Natural killer cell (primary cell): ENCODE results near the gene IL22RA1. TPM values are rescaled to one million over a fixed set of nuclear protein-coding genes. Genes with fewer than 3 reads are reported as not detected.

Experiments
- ATAC-seq, 3 donors: fragments of 150-1000 bp in 2 of 3; fragments of 200-7000 bp in 1 of 3; cut with Tn5 transposase; 1 replicate in 1 of 3; 2 replicates in 2 of 3; pipeline ENCODE4 v1.10.0; 2021; ENCODE audit warnings: mild to moderate bottlenecking in 2 of 3, moderate library complexity in 2 of 3
- DNase-seq, 2 donors: peaks; one replicate each; pipeline versions ENCODE4 v3.0.0 to v3.0.0-alpha.2; 2013 to 2021; ENCODE audit warnings: mixed read lengths in 1 of 2
- H3K27ac ChIP-seq: one replicate; pipeline ENCODE4 v1.5.1; 2013; ENCODE audit warnings: mild to moderate bottlenecking, low read length
- H3K27me3 ChIP-seq: one replicate; pipeline ENCODE4 v1.6.1; 2013; ENCODE audit warnings: low read length; ENCODE audit not compliant: control insufficient read depth, insufficient read depth
- H3K36me3 ChIP-seq: one replicate; pipeline ENCODE4 v1.6.1; 2013; ENCODE audit warnings: low read length; ENCODE audit not compliant: control insufficient read depth, insufficient read depth
- H3K4me1 ChIP-seq: one replicate; pipeline ENCODE4 v1.6.1; 2013; ENCODE audit warnings: low read length; ENCODE audit not compliant: control insufficient read depth, insufficient read depth
- H3K4me3 ChIP-seq: one replicate; pipeline ENCODE4 v1.5.1; 2013; ENCODE audit warnings: low read length
- H3K9me3 ChIP-seq: one replicate; pipeline ENCODE4 v1.6.1; 2013; ENCODE audit warnings: low read length; ENCODE audit not compliant: control insufficient read depth, insufficient read depth
- H3K27ac Mint-ChIP-seq, 2 donors: one replicate each; pipeline ENCODE4 v1.8.0; 2022; ENCODE audit warnings: mild to moderate bottlenecking in 2 of 2, mixed read lengths in 2 of 2, moderate library complexity in 1 of 2
- H3K27me3 Mint-ChIP-seq, 2 donors: one replicate each; pipeline ENCODE4 v1.8.0; 2022; ENCODE audit warnings: low read depth in 2 of 2, mixed read lengths in 2 of 2
- H3K36me3 Mint-ChIP-seq: one replicate; pipeline ENCODE4 v1.8.0; 2022; ENCODE audit warnings: mixed read lengths
- H3K4me1 Mint-ChIP-seq, 2 donors: one replicate each; pipeline ENCODE4 v1.8.0; 2022; ENCODE audit warnings: mixed read lengths in 2 of 2
- H3K4me3 Mint-ChIP-seq: one replicate; pipeline ENCODE4 v1.8.0; 2022; ENCODE audit warnings: mild to moderate bottlenecking, moderate library complexity, mixed read lengths
- H3K9me3 Mint-ChIP-seq, 2 donors: one replicate each; pipeline ENCODE4 v1.8.0; 2022; ENCODE audit warnings: mixed read lengths in 2 of 2
- WGBS: methylation state at CpG from one replicate; pipeline ENCODE4 v1.1.7; 2013; ENCODE audit warnings: missing lambda C conversion rate; ENCODE audit not compliant: insufficient coverage; 5-methylcytosine and 5-hydroxymethylcytosine counted together
- intact Hi-C: fragments of 100-400 bp; cut with micrococcal nuclease; formaldehyde crosslinking; loops from one replicate; pipeline ENCODE4 v1.14.2; 2022
- total RNA-seq, 4 donors: library from RNA; stranded (reverse); fragments of 120-200 nt in 1 of 4; gene quantifications; one replicate each; pipeline versions ENCODE4 v1.2.3 to v1.2.4, GENCODE V29; 2013 to 2022
- TF ChIP-seq, protein P1 (sequence below): fragments of 200-600 bp; IDR thresholded peaks from one replicate; pipeline ENCODE4 v1.8.0; 2022; ENCODE audit warnings: antibody characterized with exemption

Gene IL22RA1
- total RNA-seq, 3 donors from 2014 or later (not counting 1 experiment from before 2014, with no cell fraction given) = not detected

DNA sequence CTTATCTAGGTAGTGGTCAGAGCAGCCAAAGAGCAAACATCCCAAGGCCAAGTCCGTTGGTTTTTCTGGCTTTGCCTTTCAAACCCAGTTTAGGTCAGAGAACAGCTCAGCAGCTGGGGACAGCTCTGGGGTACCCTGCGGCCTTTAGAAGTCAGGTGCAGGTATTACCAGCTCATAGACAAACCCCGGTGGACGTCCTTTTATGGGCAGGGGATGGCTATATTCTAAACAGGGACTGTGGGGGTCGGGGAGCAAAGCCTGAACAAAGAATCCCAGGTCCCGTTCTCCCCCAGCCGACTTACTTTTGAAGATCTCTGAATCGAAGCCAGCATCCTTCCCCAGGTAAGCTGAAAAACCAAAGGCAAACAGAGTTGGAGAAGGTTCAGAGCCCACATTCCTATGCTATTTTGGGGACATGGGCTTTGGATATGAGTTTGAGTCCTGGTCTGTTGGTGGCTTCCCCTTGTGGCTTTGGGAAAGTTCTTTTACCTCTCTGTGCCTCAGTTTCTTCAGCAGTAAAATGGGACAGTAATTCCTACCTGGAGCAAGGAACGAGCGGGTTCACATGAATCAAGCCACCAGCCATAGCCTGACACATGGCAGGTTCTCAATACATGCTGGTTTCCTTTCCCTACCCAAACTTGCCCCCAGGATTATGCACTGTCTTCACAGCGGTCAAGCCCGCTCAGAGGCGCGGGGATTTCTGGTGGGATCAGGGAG lies 47.6 kb downstream of the IL22RA1 start:
- Mint-ChIP-seq H3K27me3 (peaks cover 6 to 7% of the 10 kb centered on the region in 2 donors), H3K4me1 (peaks cover 0 to 4% of the 10 kb centered on the region in 2 donors), H3K27ac (no peak overlapping the region), H3K4me3 (no peak overlapping the region), H3K9me3 (no peaks in the 10 kb centered on the region), H3K36me3 (no peaks in the 10 kb centered on the region)
- H3K4me3 ChIP-seq = no peak overlapping the region
- WGBS = 71% methylated on average over 12 of the region's 14 CpGs
- no peaks in the 10 kb centered on the region for H3K27me3 ChIP-seq
- intact Hi-C loops = no loop called here
- DNase-seq = no peak
- no peaks in the 10 kb centered on the region for H3K36me3 ChIP-seq
- ATAC-seq = no peak
- H3K9me3 ChIP-seq = no peaks in the 10 kb centered on the region
- TF ChIP-seq, protein P1, sequence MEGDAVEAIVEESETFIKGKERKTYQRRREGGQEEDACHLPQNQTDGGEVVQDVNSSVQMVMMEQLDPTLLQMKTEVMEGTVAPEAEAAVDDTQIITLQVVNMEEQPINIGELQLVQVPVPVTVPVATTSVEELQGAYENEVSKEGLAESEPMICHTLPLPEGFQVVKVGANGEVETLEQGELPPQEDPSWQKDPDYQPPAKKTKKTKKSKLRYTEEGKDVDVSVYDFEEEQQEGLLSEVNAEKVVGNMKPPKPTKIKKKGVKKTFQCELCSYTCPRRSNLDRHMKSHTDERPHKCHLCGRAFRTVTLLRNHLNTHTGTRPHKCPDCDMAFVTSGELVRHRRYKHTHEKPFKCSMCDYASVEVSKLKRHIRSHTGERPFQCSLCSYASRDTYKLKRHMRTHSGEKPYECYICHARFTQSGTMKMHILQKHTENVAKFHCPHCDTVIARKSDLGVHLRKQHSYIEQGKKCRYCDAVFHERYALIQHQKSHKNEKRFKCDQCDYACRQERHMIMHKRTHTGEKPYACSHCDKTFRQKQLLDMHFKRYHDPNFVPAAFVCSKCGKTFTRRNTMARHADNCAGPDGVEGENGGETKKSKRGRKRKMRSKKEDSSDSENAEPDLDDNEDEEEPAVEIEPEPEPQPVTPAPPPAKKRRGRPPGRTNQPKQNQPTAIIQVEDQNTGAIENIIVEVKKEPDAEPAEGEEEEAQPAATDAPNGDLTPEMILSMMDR = no peak
- H3K27ac ChIP-seq = no peak overlapping the region
- no peaks in the 10 kb centered on the region for H3K4me1 ChIP-seq

DNA sequence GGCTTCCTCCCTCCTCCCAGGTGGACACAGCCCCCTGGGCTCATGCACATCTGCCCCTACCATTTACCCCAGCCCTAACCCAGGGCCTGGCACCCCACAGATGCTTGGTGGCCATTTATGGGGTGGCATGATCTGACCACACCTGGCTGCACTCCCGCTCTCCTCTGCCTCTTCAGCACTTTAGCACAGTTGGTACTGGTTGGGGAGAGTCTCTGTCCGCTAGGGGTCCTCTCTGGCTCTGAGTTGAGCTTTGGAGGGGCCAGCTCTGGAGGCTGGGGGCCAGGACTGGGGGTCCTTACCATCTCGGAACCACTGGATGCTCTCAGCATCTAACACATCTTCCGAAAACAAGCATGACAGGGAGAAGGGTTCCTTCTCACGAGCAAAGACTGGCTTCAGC lies 48.4 kb downstream of the IL22RA1 start:
- no peak overlapping the region for H3K27ac ChIP-seq
- Mint-ChIP-seq H3K27me3 (peaks cover 6 to 7% of the 10 kb centered on the region in 2 donors), H3K4me3 (no peak overlapping the region), H3K4me1 (peaks cover 0 to 4% of the 10 kb centered on the region in 2 donors), H3K36me3 (no peaks in the 10 kb centered on the region), H3K9me3 (no peaks in the 10 kb centered on the region), H3K27ac (no peak overlapping the region)
- H3K9me3 ChIP-seq = no peaks in the 10 kb centered on the region
- no peak overlapping the region for H3K4me3 ChIP-seq
- no peaks in the 10 kb centered on the region for H3K36me3 ChIP-seq
- 84% methylated on average over 5 of the region's 5 CpGs for WGBS
- intact Hi-C loops = no loop called here
- H3K27me3 ChIP-seq = no peaks in the 10 kb centered on the region
- ATAC-seq = no peak
- H3K4me1 ChIP-seq = no peaks in the 10 kb centered on the region
- TF ChIP-seq, protein P1 = no peak
- DNase-seq = no peak

DNA sequence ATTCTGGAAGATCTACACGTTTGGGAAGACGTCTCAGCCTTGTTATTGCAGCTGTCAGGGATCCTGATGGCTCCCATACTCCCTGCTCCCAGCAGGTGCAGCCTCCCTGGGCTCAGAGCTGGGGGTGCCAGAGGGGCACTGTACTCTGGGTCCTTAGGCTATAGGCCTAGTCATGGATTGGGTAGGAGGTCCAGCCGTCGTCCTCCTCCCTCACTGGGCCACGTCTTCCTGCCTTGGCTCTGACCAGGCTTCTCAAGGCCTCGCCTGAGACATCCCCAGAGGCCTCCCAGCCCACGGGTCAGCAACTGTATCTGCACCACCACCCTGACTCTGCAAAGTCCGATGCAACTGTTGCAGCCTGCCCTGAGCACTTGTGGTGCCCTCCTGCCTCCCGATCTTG lies 49.2 kb downstream of the IL22RA1 start:
- Histone ChIP-seq H3K9me3 (no peaks in the 10 kb centered on the region), H3K4me1 (no peaks in the 10 kb centered on the region), H3K27me3 (no peaks in the 10 kb centered on the region), H3K4me3 (no peak overlapping the region), H3K27ac (no peak overlapping the region), H3K36me3 (no peaks in the 10 kb centered on the region)
- Mint-ChIP-seq H3K27me3 (peaks cover 6 to 7% of the 10 kb centered on the region in 2 donors), H3K36me3 (no peaks in the 10 kb centered on the region), H3K9me3 (no peaks in the 10 kb centered on the region), H3K27ac (no peak overlapping the region), H3K4me1 (peaks cover 0 to 4% of the 10 kb centered on the region in 2 donors), H3K4me3 (no peak overlapping the region)
- TF ChIP-seq, protein P1 = no peak
- DNase-seq (no peak), ATAC-seq (no peak)
- WGBS = 75% methylated on average over 9 of the region's 9 CpGs
- intact Hi-C loops = no loop called here

DNA sequence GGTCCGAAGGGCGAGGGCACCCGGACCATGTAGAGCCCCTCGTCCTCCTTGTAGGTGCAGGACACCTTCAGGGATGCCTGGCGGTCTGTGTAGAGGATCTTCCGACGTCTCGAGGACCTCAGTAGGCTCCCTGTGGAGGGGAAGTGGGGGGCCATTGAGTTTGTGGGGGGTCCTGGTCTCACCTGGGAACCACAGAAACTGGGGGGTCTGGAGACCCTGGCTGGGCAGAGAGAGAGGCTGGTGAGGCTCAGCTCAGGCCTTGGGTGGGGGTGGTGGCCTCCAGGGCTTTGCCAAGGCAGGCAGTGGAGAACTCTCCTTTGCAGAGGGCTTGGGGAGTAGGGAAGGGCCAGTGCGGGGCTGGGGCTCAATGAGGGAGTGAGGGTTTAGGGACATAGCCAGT lies 50.0 kb downstream of the IL22RA1 start:
- 85% methylated on average over 9 of the region's 9 CpGs for WGBS
- ATAC-seq = no peak
- Mint-ChIP-seq H3K4me1 (peaks cover 0 to 4% of the 10 kb centered on the region in 2 donors), H3K27me3 (peaks cover 6 to 7% of the 10 kb centered on the region in 2 donors), H3K9me3 (no peaks in the 10 kb centered on the region), H3K4me3 (no peak overlapping the region), H3K27ac (no peak overlapping the region), H3K36me3 (no peaks in the 10 kb centered on the region)
- Histone ChIP-seq H3K36me3 (no peaks in the 10 kb centered on the region), H3K27me3 (no peaks in the 10 kb centered on the region), H3K27ac (no peak overlapping the region), H3K9me3 (no peaks in the 10 kb centered on the region), H3K4me1 (no peaks in the 10 kb centered on the region), H3K4me3 (no peak overlapping the region)
- TF ChIP-seq, protein P1 = no peak
- intact Hi-C loops = no loop called here
- DNase-seq = no peak
